Omental fat pad (tissue), 4 donors: Measurements from ENCODE around the gene TEAD1. TPM values are rescaled to one million over a fixed set of nuclear protein-coding genes. Genes with fewer than 3 reads are reported as not detected.

ENCODE experiments used
- ATAC-seq: fragments of 150-250 bp; one replicate; pipeline ENCODE4 v1.9.1; 2016; ENCODE audit warnings: mild to moderate bottlenecking, moderate library complexity; ENCODE audit not compliant: low FRiP score
- DNase-seq: peaks from one replicate; pipeline ENCODE4 v3.0.0-alpha.2; 2019; ENCODE audit warnings: low spot score
- total RNA-seq, 4 donors: library from RNA; depleted of rRNA; stranded (reverse); fragments of >200 nt; gene quantifications; one replicate each; pipeline ENCODE4 v1.1.0, GENCODE V29; 2016
- TF ChIP-seq, protein P1 (sequence below), 3 donors: fragments of 450-650 bp; IDR thresholded peaks; one replicate each; pipeline ENCODE4 v1.5.1; 2016 to 2017; ENCODE audit warnings: antibody characterized with exemption in 3 of 3, mild to moderate bottlenecking in 3 of 3, moderate library complexity in 2 of 3

Gene TEAD1
- total RNA-seq, 4 donors from 2014 or later: 81.7 to 123 (median 103) TPM

DNA sequence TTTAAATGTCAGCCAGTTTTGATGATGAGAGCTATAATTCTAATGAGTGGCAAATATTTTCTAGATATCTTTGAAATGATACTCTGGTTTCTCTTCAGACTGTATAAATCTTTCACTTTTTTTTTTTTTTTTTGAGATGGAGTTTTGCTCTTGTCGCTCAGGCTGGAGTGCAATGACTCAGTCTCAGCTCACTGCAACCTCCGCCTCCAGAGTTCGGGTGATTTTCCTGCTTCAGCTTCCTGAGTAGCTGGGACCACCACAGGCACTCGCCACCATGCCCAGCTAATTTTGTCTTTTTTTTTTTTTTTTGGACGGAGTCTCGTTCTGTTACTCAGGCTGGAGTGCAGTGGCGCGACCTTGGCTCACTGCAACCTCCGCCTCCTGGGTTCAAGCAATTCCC is 113.6 kb downstream of the TEAD1 start:
- DNase-seq: no peak
- ATAC-seq: no peak
- TF ChIP-seq, protein P1, sequence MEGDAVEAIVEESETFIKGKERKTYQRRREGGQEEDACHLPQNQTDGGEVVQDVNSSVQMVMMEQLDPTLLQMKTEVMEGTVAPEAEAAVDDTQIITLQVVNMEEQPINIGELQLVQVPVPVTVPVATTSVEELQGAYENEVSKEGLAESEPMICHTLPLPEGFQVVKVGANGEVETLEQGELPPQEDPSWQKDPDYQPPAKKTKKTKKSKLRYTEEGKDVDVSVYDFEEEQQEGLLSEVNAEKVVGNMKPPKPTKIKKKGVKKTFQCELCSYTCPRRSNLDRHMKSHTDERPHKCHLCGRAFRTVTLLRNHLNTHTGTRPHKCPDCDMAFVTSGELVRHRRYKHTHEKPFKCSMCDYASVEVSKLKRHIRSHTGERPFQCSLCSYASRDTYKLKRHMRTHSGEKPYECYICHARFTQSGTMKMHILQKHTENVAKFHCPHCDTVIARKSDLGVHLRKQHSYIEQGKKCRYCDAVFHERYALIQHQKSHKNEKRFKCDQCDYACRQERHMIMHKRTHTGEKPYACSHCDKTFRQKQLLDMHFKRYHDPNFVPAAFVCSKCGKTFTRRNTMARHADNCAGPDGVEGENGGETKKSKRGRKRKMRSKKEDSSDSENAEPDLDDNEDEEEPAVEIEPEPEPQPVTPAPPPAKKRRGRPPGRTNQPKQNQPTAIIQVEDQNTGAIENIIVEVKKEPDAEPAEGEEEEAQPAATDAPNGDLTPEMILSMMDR (IDR thresholded peaks at IDR 0.05): no peak

DNA sequence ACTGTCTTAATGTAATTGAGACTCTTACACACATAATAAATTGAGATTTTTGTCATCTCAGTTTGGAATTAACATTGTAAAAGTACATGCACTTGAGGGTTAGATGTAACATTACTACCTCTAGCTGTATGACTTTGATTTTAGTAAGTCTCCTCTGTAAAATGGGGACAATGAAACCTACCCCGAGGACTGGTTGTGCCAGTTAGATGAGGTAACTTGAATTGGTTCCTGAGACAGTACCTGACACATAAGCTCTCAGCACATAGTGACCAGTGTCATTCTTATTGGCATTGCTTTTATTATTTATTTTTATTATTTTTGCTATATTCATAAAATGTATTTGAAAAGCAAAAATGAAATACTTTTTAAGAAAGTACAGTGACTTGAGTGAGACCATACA is 114.8 kb downstream of the TEAD1 start:
- DNase-seq (no peak), ATAC-seq (no peak)
- TF ChIP-seq, protein P1 (IDR thresholded peaks at IDR 0.05): no peak

DNA sequence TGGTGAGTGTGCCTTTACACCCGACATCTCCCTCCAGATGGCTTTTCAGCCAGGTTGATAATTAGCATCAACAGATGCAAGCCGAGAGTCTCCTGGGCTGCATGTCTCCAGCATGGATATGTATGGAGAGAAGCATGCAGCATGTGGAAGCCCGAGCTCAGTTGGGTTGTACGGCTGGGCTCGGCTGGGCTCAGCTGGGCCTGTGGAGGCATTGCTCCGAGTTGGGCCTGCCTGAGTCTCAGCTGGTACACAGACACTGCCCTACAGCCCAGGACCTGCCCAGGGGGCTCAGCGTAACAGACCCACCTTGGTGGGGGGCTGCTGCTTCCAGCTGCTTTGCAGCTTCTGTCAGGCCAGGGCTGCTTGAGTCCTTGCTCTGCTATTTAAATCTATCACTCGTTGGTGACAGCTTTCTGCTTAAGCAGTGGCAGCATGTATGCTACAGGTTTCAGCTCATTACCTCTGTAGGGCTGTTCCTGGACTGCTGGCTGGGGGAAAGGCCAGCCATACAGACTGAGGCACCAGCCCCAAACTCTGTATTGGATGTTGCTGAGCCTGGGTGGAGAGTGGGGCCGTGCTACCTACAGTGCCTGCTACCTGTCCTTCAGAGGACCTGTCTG is 115.5 kb downstream of the TEAD1 start:
- ATAC-seq: no peak
- TF ChIP-seq, protein P1 (IDR thresholded peaks at IDR 0.05): no peak

DNA sequence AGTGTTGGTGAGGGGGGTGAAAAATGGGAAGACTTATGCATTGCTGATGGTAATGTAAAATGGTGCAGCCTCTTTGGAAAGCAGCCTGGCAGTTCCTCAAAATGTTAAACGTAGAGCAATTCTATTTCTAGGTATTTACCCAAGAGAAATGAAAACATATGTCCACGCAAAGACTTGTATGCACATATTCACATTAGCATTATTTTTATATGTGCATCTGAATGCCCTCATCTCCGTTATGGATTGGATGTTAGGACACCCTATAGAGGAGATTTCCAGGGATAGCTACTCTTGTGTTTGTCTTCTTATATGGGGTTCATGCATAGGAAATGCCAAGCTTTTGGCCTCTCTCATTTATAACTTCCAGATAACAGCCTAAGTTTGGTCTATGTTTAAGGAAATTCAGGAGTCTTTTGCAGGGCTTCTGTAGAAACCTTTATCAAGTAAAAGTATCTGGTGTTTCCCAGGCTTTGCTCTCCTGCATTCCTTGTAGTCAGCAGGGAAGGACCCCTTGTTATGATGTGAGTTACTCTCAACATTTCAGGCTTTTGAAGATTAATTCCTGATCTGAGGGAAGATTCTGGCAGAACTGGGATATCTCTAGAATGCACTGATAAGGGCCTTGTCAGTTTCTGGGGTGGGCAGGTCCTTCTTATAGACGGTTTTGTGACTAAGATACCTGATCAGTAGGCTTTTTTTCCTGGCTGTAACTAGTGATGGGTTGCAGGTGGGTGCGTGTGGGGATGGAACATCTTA is 116.8 kb downstream of the TEAD1 start:
- ATAC-seq: no peak
- DNase-seq: no peak
- TF ChIP-seq, protein P1 (IDR thresholded peaks at IDR 0.05): no peak

More for the DNA sequence above, 115.5 kb downstream of the TEAD1 start:
- DNase-seq: no peak

DNA sequence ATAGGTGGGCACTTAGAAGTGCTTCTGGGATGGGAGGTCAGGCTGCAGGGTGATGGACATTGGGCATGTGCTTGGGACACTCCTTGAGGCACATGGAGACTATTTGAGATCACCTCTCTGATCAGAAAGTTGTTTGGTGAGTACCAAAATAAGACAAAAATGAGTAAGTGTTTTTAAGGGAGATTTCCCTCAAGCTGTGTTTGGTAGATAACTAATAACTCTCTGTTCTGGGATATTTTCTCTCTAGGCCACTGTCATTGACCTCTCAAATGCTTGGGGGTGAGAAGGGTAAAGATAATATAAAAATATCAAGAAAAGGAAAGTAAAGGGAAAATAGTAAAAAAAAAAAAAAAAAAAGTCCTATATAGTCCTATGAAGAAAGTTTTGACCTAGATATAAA is 117.8 kb downstream of the TEAD1 start:
- no peak for DNase-seq
- TF ChIP-seq, protein P1 (IDR thresholded peaks at IDR 0.05): no peak
- ATAC-seq: no peak

DNA sequence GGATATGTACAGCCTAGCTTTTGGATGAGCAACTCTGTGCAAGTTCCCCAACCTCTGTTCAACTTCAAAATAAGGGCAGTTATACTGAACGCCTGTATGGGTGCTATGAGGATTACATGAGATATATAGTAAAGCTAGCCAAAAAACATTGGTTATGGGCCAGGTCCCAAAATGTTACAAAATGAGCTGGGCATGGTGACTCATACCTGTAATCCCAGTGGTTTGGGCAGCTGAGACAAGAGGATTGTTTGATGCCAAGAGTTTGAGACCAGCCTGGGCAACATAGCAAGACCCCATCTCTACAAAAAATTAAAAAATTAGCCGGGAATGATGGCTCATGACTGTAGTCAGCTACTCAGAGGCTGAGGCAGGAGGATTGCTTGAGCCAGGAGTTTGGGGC is 118.4 kb downstream of the TEAD1 start:
- DNase-seq: no peak
- TF ChIP-seq, protein P1 (IDR thresholded peaks at IDR 0.05): no peak
- peak; percentile 33 for ATAC-seq

DNA sequence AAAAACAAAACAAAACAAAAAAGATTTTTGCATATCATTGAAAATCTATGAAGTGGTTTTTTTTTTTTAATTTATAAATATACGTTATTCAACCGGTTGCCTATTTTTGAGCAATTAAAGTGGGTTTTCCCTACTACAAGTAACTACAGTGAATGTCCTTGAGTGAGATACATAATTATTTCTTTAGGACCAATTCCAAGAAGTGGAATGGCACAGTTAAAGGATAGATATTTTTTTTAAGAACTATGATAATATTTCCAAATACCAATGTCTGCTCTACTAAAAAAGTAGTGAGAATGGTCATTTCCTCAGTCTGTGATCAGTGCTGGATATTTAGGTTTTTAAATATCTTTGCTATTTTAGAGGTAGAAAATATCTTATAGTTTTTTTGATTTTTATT is 118.8 kb downstream of the TEAD1 start:
- TF ChIP-seq, protein P1 (IDR thresholded peaks at IDR 0.05): no peak
- ATAC-seq (no peak), DNase-seq (no peak)
